Gastroesophageal sphincter (tissue), 4 donors: ENCODE measurements around the gene TRAPPC2L. TPM values are rescaled to one million over a fixed set of nuclear protein-coding genes. Genes with fewer than 3 reads are reported as not detected.
A peak's percentile ranks its signal among the peaks of the same experiment; 100 is the strongest.

Source experiments
- ATAC-seq: fragments of 150-250 bp; one replicate; pipeline ENCODE4 v1.9.1; 2016; ENCODE audit warnings: mild to moderate bottlenecking, moderate library complexity
- H3K27ac ChIP-seq, 4 donors: fragments of 200-600 bp; sonication (generic) in 3 of 4; 1 replicate in 3 of 4; 2 replicates in 1 of 4; pipeline ENCODE4 v1.5.1; 2016 to 2019
- H3K27me3 ChIP-seq: fragments of 200-600 bp; sonication (generic); one replicate; pipeline ENCODE4 v1.5.1; 2019
- H3K36me3 ChIP-seq, 2 donors: fragments of 200-600 bp; sonication (generic); one replicate each; pipeline ENCODE4 v1.5.1; 2019; ENCODE audit warnings: control low read depth in 1 of 2
- H3K4me1 ChIP-seq, 3 donors: fragments of 200-600 bp; sonication (generic); 1 replicate in 2 of 3; 2 replicates in 1 of 3; pipeline ENCODE4 v1.5.1; 2016 to 2019; ENCODE audit warnings: control low read depth in 2 of 3
- H3K4me3 ChIP-seq, 2 donors: fragments of 200-600 bp; sonication (generic); one replicate each; pipeline ENCODE4 v1.5.1; 2019; ENCODE audit warnings: mild to moderate bottlenecking in 1 of 2, moderate library complexity in 1 of 2
- H3K9me3 ChIP-seq, 3 donors: fragments of 200-600 bp; sonication (generic); one replicate each; pipeline ENCODE4 v1.5.1; 2017 to 2019; ENCODE audit warnings: control low read depth in 2 of 3
- CTCF ChIP-seq, 4 experiments: fragments of 200-600 bp in 2 of 4; fragments of 450-650 bp in 2 of 4; sonication (generic) in 1 of 4; IDR thresholded peaks; one replicate each; pipeline ENCODE4 v1.5.1; 2017 to 2019; ENCODE audit warnings: antibody characterized with exemption in 4 of 4, mild to moderate bottlenecking in 2 of 4, moderate library complexity in 2 of 4
- EP300 ChIP-seq: sonication (generic); formaldehyde crosslinking; IDR thresholded peaks from one replicate; pipeline ENCODE4 v1.6.1; 2017; ENCODE audit warnings: antibody characterized with exemption, mild to moderate bottlenecking
- POLR2A ChIP-seq, 2 donors: fragments of 450-650 bp; IDR thresholded peaks; one replicate each; pipeline ENCODE4 v1.6.1; 2017; ENCODE audit warnings: antibody characterized with exemption in 2 of 2, mild to moderate bottlenecking in 2 of 2, moderate library complexity in 1 of 2
- POLR2AphosphoS5 ChIP-seq: sonication (generic); formaldehyde crosslinking; IDR thresholded peaks from one replicate; pipeline ENCODE4 v1.6.1; 2017; ENCODE audit warnings: antibody characterized with exemption
- WGBS, 2 donors: methylation state at CpG; one replicate each; pipeline ENCODE4 v1.1.5; 2018; ENCODE audit warnings: low coverage in 1 of 2; 5-methylcytosine and 5-hydroxymethylcytosine counted together
- total RNA-seq, 4 donors: library from RNA; depleted of rRNA; stranded (reverse); fragments of >200 nt; gene quantifications; one replicate each; pipeline ENCODE4 v1.1.0, GENCODE V29; 2016

Gene TRAPPC2L
- total RNA-seq, 4 donors from 2014 or later = 18.7 to 40.0 (median 21.5) TPM

GRCh38 chr16:88884569-88885271, 27.8 kb downstream of the TRAPPC2L start:
- no peak for TF ChIP-seq CTCF (IDR thresholded peaks at IDR 0.05)
- TF ChIP-seq POLR2A (IDR thresholded peaks at IDR 0.05) = no peak
- TF ChIP-seq POLR2AphosphoS5 = no peak
- no peak for TF ChIP-seq EP300
- WGBS, 2 donors = 92 to 95% methylated on average over 5 to 8 of the region's 39 CpGs

GRCh38 chr16:88885693-88886280, 28.9 kb downstream of the TRAPPC2L start:
- Histone ChIP-seq H3K4me1 (peaks cover 0 to 31% (median 14%) of the 10 kb centered on the region in 3 donors), H3K27ac (peak overlapping the region in 2 of 4 donors; percentile 16 to 47), H3K4me3 (no peak overlapping the region), H3K36me3 (peaks cover 0 to 26% of the 10 kb centered on the region in 2 donors), H3K27me3 (peaks cover 39% of the 10 kb centered on the region), H3K9me3 (no peaks in the 10 kb centered on the region)
- no peak for ATAC-seq
- no CpG with 5 or more reads among the region's 28 CpGs for WGBS, 2 donors
- no peak for TF ChIP-seq CTCF (IDR thresholded peaks at IDR 0.05)
- no peak for TF ChIP-seq EP300
- TF ChIP-seq POLR2AphosphoS5 = no peak

More at GRCh38 chr16:88884569-88885271, 27.8 kb downstream of the TRAPPC2L start:
- no peak for ATAC-seq
- Histone ChIP-seq H3K27me3 (peaks cover 48% of the 10 kb centered on the region), H3K4me3 (no peak overlapping the region), H3K9me3 (no peaks in the 10 kb centered on the region), H3K36me3 (peaks cover 0 to 32% of the 10 kb centered on the region in 2 donors), H3K27ac (no peak overlapping the region), H3K4me1 (peaks cover 0 to 31% (median 14%) of the 10 kb centered on the region in 3 donors)

- Histone ChIP-seq H3K27ac (peak overlapping the region in 3 of 4 donors; percentile 16 to 48 (median 47)), H3K27me3 (peaks cover 32% of the 10 kb centered on the region), H3K4me3 (no peak overlapping the region), H3K4me1 (peaks cover 0 to 26% (median 14%) of the 10 kb centered on the region in 3 donors), H3K9me3 (no peaks in the 10 kb centered on the region), H3K36me3 (peaks cover 0 to 24% of the 10 kb centered on the region in 2 donors)
- 70% methylated on average over 2 of the region's 15 CpGs; no CpG with 5 or more reads in 1 of the 2 donors for WGBS, 2 donors
- ATAC-seq = no peak
- TF ChIP-seq POLR2A (IDR thresholded peaks at IDR 0.05) = no peak
- no peak for TF ChIP-seq POLR2AphosphoS5
- TF ChIP-seq CTCF (IDR thresholded peaks at IDR 0.05) = no peak
- TF ChIP-seq EP300 = no peak
Observed at GRCh38 chr16:88886420-88886844, 29.5 kb downstream of the TRAPPC2L start.

GRCh38 chr16:88886845-88887521, 30.1 kb downstream of the TRAPPC2L start:
- TF ChIP-seq POLR2A (IDR thresholded peaks at IDR 0.05) (no peak), CTCF (IDR thresholded peaks at IDR 0.05) (peak in 1 of 4 experiments; percentile 39), POLR2AphosphoS5 (peak; percentile 79), EP300 (no peak)
- peak; percentile 79 for ATAC-seq
- Histone ChIP-seq H3K27ac (peak overlapping the region in 3 of 4 donors; percentile 47 to 67 (median 48)), H3K36me3 (peaks cover 0 to 30% of the 10 kb centered on the region in 2 donors), H3K27me3 (peaks cover 27% of the 10 kb centered on the region), H3K4me3 (no peak overlapping the region), H3K4me1 (peaks cover 0 to 25% (median 14%) of the 10 kb centered on the region in 3 donors), H3K9me3 (no peaks in the 10 kb centered on the region)
- 37 to 60% methylated on average over 4 to 6 of the region's 39 CpGs for WGBS, 2 donors
